Testis (tissue), 3 donors: ENCODE measurements around the gene TSC22D4. TPM values are rescaled to one million over a fixed set of nuclear protein-coding genes. Genes with fewer than 3 reads are reported as not detected.

Experiments used
- DNase-seq: peaks from one replicate; pipeline ENCODE4 v3.0.0-alpha.2; 2019
- H3K27ac ChIP-seq, 2 donors: fragments of 200-600 bp; sonication (generic); one replicate each; pipeline ENCODE4 v1.5.1; 2019
- H3K27me3 ChIP-seq: fragments of 200-600 bp; sonication (generic); one replicate; pipeline ENCODE4 v1.5.1; 2019
- H3K36me3 ChIP-seq: fragments of 200-600 bp; sonication (generic); one replicate; pipeline ENCODE4 v1.5.1; 2017; ENCODE audit warnings: low read depth; ENCODE audit errors: missing control alignments
- H3K4me1 ChIP-seq: fragments of 200-600 bp; sonication (generic); one replicate; pipeline ENCODE4 v1.5.1; 2019
- H3K4me3 ChIP-seq, 2 donors: fragments of 200-600 bp; sonication (generic); one replicate each; pipeline ENCODE4 v1.5.1; 2017 to 2019
- H3K9me3 ChIP-seq: fragments of 200-600 bp; sonication (generic); one replicate; pipeline ENCODE4 v1.5.1; 2017
- CTCF ChIP-seq, 3 experiments: fragments of 450-650 bp in 2 of 3; fragments of 200-600 bp in 1 of 3; sonication (generic) in 1 of 3; IDR thresholded peaks; one replicate each; pipeline ENCODE4 v1.5.1; 2016 to 2019; ENCODE audit warnings: antibody characterized with exemption in 3 of 3, mild to moderate bottlenecking in 2 of 3, moderate library complexity in 1 of 3
- POLR2A ChIP-seq: fragments of 450-650 bp; IDR thresholded peaks from one replicate; pipeline ENCODE4 v1.6.1; 2017; ENCODE audit warnings: antibody characterized with exemption, mild to moderate bottlenecking, moderate library complexity
- WGBS, 2 donors: methylation state at CpG; one replicate each; pipeline ENCODE4 v1.1.5; 2018; 5-methylcytosine and 5-hydroxymethylcytosine counted together
- intact Hi-C: fragments of 100-400 bp; cut with DNase I; formaldehyde crosslinking; loops from one replicate; pipeline ENCODE4 v1.15.1; 2023; ENCODE audit warnings: low total_unique reads
- polyA plus RNA-seq: library from polyadenylated mRNA; stranded (reverse); fragments of 350-450 nt; fragmentation: Illumina TruSeq; extraction: RNeasy Lipid Tissue Mini Kit (QIAGEN cat#74804); gene quantifications from one replicate; pipeline ENCODE4 v1.2.3, GENCODE V29; 2014; ENCODE audit warnings: low read depth, low replicate concordance; ENCODE audit not compliant: insufficient read depth
- total RNA-seq, 2 donors: library from RNA; depleted of rRNA; stranded (reverse); fragments of >200 nt; gene quantifications; one replicate each; pipeline ENCODE4 v1.2.3, GENCODE V29; 2016

TSC22D4 gene
- total and polyA plus RNA-seq, 3 donors from 2014 or later: 57.4 to 165 (median 135) TPM

- Histone ChIP-seq H3K4me3 (peak overlapping the region in 1 of 2 donors; percentile 94), H3K4me1 (peaks cover 31% of the 10 kb centered on the region), H3K27ac (peak overlapping the region in 1 of 2 donors; percentile 99), H3K9me3 (no peaks in the 10 kb centered on the region), H3K27me3 (no peaks in the 10 kb centered on the region), H3K36me3 (no peaks in the 10 kb centered on the region)
- DNase-seq: no peak
- WGBS, 2 donors: 65 to 79% methylated on average over 15 to 23 of the region's 23 CpGs
- intact Hi-C loops: no loop called here
- TF ChIP-seq POLR2A (no peak), CTCF (IDR thresholded peaks at IDR 0.05) (no peak)
Measured at GRCh38 chr7:100431286-100431735, 47.7 kb downstream of the TSC22D4 start.

DNA sequence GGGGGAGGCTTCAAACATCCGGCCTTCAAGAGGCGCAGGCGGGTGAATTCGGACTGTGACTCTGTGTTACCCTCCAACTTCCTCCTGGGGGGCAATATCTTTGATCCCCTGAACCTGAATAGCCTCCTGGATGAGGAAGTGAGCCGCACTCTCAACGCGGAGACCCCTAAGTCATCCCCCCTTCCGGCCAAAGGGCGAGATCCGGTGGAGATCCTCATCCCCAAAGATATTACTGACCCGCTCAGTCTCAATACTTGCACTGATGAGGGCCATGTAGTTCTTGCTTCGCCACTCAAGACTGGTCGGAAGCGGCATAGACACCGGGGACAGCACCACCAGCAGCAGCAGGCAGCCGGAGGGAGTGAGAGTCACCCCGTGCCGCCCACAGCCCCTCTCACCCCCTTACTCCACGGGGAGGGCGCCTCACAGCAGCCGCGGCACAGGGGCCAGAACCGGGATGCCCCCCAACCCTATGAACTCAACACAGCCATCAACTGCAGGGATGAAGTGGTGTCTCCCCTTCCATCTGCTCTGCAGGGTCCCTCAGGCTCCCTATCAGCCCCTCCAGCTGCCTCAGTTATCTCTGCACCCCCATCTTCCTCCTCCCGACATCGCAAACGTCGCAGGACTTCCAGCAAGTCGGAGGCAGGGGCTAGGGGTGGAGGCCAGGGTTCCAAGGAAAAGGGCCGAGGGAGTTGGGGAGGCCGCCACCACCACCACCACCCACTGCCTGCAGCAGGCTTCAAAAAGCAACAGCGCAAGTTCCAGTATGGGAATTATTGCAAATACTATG lies 48.3 kb downstream of the TSC22D4 start:
- Histone ChIP-seq H3K36me3 (no peaks in the 10 kb centered on the region), H3K27me3 (no peaks in the 10 kb centered on the region), H3K4me1 (peaks cover 31% of the 10 kb centered on the region), H3K27ac (peak overlapping the region; percentile 99), H3K4me3 (peak overlapping the region; percentile 85 to 94), H3K9me3 (no peaks in the 10 kb centered on the region)
- DNase-seq: no peak
- TF ChIP-seq CTCF (IDR thresholded peaks at IDR 0.05) (no peak), POLR2A (no peak)
- intact Hi-C loops: no loop called here
- 7 to 20% methylated on average over 22 to 31 of the region's 31 CpGs for WGBS, 2 donors

- H3K4me3 ChIP-seq: peak within 1 kb of the TSS; percentile 85 to 94
- H3K9me3 ChIP-seq: no peaks in the 10 kb centered on the region
- WGBS, 2 donors: 0% methylated on average over 29 to 67 of the region's 95 CpGs
- intact Hi-C loops: no loop called here
- H3K4me1 ChIP-seq: peaks cover 23% of the 10 kb centered on the region
- no peaks in the 10 kb centered on the region for H3K27me3 ChIP-seq
- TF ChIP-seq CTCF (IDR thresholded peaks at IDR 0.05): no peak
- TF ChIP-seq POLR2A: peak; percentile 39
- H3K36me3 ChIP-seq: no peaks in the 10 kb centered on the region
- H3K27ac ChIP-seq: peak within 1 kb of the TSS; percentile 99
- DNase-seq: peak; percentile 97
Measured at GRCh38 chr7:100429637-100430492, 49.1 kb downstream of the TSC22D4 start, which contains the start of gene MEPCE. Gene MEPCE, plus strand, starts transcription at chr7:100429831. Its CDS starts 188 bp downstream, at chr7:100430019.

DNA sequence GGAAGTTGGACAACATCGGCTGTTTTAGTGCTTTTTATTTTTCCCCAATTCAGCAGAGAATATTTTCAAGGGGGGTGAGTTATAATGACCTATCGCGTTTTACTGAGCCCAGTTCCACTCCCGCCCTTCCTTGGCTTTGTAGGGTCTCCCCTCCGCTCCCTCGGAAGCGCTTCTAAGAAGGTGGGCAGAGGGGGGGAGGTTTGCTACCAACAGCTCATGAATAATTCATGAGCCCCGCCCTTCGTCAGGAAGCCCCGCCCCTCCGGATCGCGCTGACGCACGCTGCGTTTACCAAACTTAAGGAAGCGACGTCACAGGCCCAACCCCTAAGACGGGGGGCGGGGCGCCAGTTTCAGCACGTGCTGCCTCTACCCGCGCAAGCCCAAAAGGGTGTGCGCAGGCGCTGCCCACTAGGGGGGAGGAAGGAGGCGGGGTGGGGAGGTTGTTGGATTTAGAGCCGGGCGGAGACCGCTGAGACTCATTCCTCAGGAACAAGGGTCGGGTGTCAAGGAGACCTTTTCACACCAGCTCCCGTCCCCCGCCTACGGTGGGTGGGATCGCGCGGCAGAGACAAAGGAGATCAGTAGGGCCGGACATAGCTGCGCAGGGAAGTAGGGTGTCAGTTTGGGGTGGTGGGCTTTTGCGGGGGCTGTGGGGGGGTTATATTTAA lies 49.9 kb downstream of the TSC22D4 start:
- H3K4me1 ChIP-seq: peaks cover 23% of the 10 kb centered on the region
- H3K4me3 ChIP-seq: peak overlapping the region; percentile 85 to 94
- DNase-seq: peak; percentile 100
- no peaks in the 10 kb centered on the region for H3K36me3 ChIP-seq
- H3K27me3 ChIP-seq: no peaks in the 10 kb centered on the region
- intact Hi-C loops: no loop called here
- H3K9me3 ChIP-seq: no peaks in the 10 kb centered on the region
- WGBS, 2 donors: 0 to 1% methylated on average over 35 to 40 of the region's 40 CpGs
- TF ChIP-seq POLR2A: peak; percentile 4
- TF ChIP-seq CTCF (IDR thresholded peaks at IDR 0.05): peak in 2 of 3 experiments; percentile 56 to 71
- H3K27ac ChIP-seq: peak overlapping the region; percentile 99
